B cell (primary cell): ENCODE measurements around the gene CFAP65. TPM values are rescaled to one million over a fixed set of nuclear protein-coding genes. Genes with fewer than 3 reads are reported as not detected.

Experiments
- ATAC-seq: fragments of 200-7000 bp; cut with Tn5 transposase; one replicate; pipeline ENCODE4 v1.10.0; 2021; ENCODE audit warnings: low read depth, mild to moderate bottlenecking, moderate number of reproducible peaks, moderate library complexity
- CTCF ChIA-PET: fragments of 350-600 bp; sonication (Branson Sonifier 250); formaldehyde crosslinking; loops from one replicate; lab custom pipeline; 2021; ENCODE audit warnings: antibody characterized with exemption, inconsistent platforms; lab: Charles Lee
- POLR2A ChIA-PET: fragments of 350-600 bp; sonication (Branson Sonifier 250); formaldehyde crosslinking; loops from one replicate; lab custom pipeline; 2021; ENCODE audit warnings: antibody characterized with exemption; lab: Charles Lee
- DNase-seq: peaks from one replicate; pipeline ENCODE4 v3.0.0; 2013
- H2AFZ ChIP-seq: 2 replicates; pipeline ENCODE4 v1.6.1; 2012; ENCODE audit warnings: mild to moderate bottlenecking, low read depth, low read length; ENCODE audit not compliant: insufficient read depth, poor library complexity, severe bottlenecking
- H3K27ac ChIP-seq, 2 donors: 1 replicate in 1 of 2; 2 replicates in 1 of 2; pipeline ENCODE4 v1.5.1; 2012 to 2013; ENCODE audit warnings: low read length in 2 of 2, mild to moderate bottlenecking in 2 of 2, moderate library complexity in 1 of 2
- H3K27me3 ChIP-seq, 4 experiments: fragments of 200-600 bp in 1 of 4; sonication (generic) in 1 of 4; replicated peaks in 1 of 4; 1 replicate in 2 of 4; 2 replicates in 2 of 4; pipeline versions ENCODE4 v1.6.1 to v1.7.0; 2013 to 2016; ENCODE audit warnings: low read length in 3 of 4, mild to moderate bottlenecking in 2 of 4, mixed read lengths in 1 of 4, moderate library complexity in 1 of 4; ENCODE audit not compliant: insufficient read depth in 4 of 4, control insufficient read depth in 3 of 4; ENCODE audit errors: control extremely low read depth in 1 of 4
- H3K36me3 ChIP-seq, 2 experiments: replicated peaks in 1 of 2; 1 replicate in 1 of 2; 2 replicates in 1 of 2; pipeline versions ENCODE4 v1.6.1 to v1.7.1; 2013; ENCODE audit warnings: low read length in 1 of 2; ENCODE audit not compliant: insufficient read depth in 2 of 2, control insufficient read depth in 1 of 2; ENCODE audit errors: control extremely low read depth in 1 of 2, extremely low read depth in 1 of 2
- H3K4me1 ChIP-seq, 2 donors: fragments of 200-600 bp in 1 of 2; sonication (generic) in 1 of 2; 1 replicate in 1 of 2; 2 replicates in 1 of 2; pipeline versions ENCODE4 v1.5.1 to v1.6.1; 2013 to 2017; ENCODE audit warnings: low read length in 2 of 2; ENCODE audit not compliant: control insufficient read depth in 2 of 2, insufficient read depth in 2 of 2
- H3K4me2 ChIP-seq: replicated peaks from 2 replicates; pipeline ENCODE3; 2012; ENCODE audit warnings: mild to moderate bottlenecking, low read depth, low read length; ENCODE audit not compliant: poor library complexity, severe bottlenecking
- H3K4me3 ChIP-seq, 5 experiments: fragments of 200-600 bp in 1 of 5; sonication (generic) in 1 of 5; 1 replicate in 3 of 5; 2 replicates in 2 of 5; pipeline versions ENCODE4 v1.5.1 to v1.7.0; 2011 to 2016; ENCODE audit warnings: low read length in 4 of 5, mild to moderate bottlenecking in 4 of 5, low read depth in 2 of 5, control low read depth in 1 of 5, moderate library complexity in 1 of 5; ENCODE audit not compliant: insufficient read depth in 1 of 5; ENCODE audit errors: control extremely low read depth in 1 of 5, extremely low read depth in 1 of 5
- H3K79me2 ChIP-seq: fragments of 200-600 bp; sonication (generic); one replicate; pipeline ENCODE4 v1.6.0; 2016; ENCODE audit warnings: low read length; ENCODE audit not compliant: control insufficient read depth, insufficient read depth
- H3K9ac ChIP-seq: fragments of 200-600 bp; sonication (generic); 2 replicates; pipeline ENCODE4 v1.6.1; 2017; ENCODE audit warnings: mild to moderate bottlenecking, low read length, moderate library complexity
- H3K9me3 ChIP-seq, 3 donors: one replicate each; pipeline versions ENCODE4 v1.6.1 to v1.7.1; 2013; ENCODE audit warnings: low read length in 2 of 3; ENCODE audit not compliant: control insufficient read depth in 2 of 3, insufficient read depth in 1 of 3; ENCODE audit errors: control extremely low read depth in 1 of 3
- H4K20me1 ChIP-seq: 2 replicates; pipeline ENCODE4 v1.6.0; 2012; ENCODE audit warnings: mild to moderate bottlenecking, low read length; ENCODE audit not compliant: insufficient read depth, control insufficient read depth, poor library complexity, severe bottlenecking
- H3K27ac Mint-ChIP-seq: one replicate; pipeline ENCODE4 v1.8.0; 2021; ENCODE audit warnings: mixed read lengths
- H3K27me3 Mint-ChIP-seq: one replicate; pipeline ENCODE4 v1.8.0; 2021; ENCODE audit warnings: mixed read lengths
- H3K4me1 Mint-ChIP-seq: one replicate; pipeline ENCODE4 v1.8.0; 2021; ENCODE audit warnings: mixed read lengths
- H3K4me3 Mint-ChIP-seq: one replicate; pipeline ENCODE4 v1.8.0; 2021; ENCODE audit warnings: mixed read lengths
- H3K9me3 Mint-ChIP-seq: one replicate; pipeline ENCODE4 v1.8.0; 2022; ENCODE audit warnings: mixed read lengths; ENCODE audit not compliant: insufficient read depth
- EZH2 ChIP-seq: IDR thresholded peaks from 2 replicates; pipeline ENCODE4 v1.6.1; 2012; ENCODE audit warnings: borderline replicate concordance, low read depth, mild to moderate bottlenecking, moderate library complexity, low read length; ENCODE audit not compliant: insufficient read depth, poor library complexity, severe bottlenecking
- WGBS: methylation state at CpG from one replicate; pipeline ENCODE4 v1.1.5; 2013; ENCODE audit warnings: missing lambda C conversion rate; ENCODE audit not compliant: insufficient coverage; 5-methylcytosine and 5-hydroxymethylcytosine counted together
- intact Hi-C: fragments of 100-400 bp; cut with micrococcal nuclease; formaldehyde crosslinking; loops from one replicate; pipeline ENCODE4 v1.10.0; 2022
- polyA plus RNA-seq: library from polyadenylated mRNA; depleted of rRNA; stranded (reverse); fragments of >200 nt; gene quantifications from 2 replicates; pipeline ENCODE4 v1.2.3, GENCODE V29; 2012
- total RNA-seq, 2 donors: library from RNA; stranded (reverse); fragments of 120-200 nt in 1 of 2; gene quantifications; 1 replicate in 1 of 2; 2 replicates in 1 of 2; pipeline versions ENCODE4 v1.2.3 to v1.2.4, GENCODE V29; 2013 to 2022
- TF ChIP-seq, protein P1 (sequence below): fragments of 200-600 bp; IDR thresholded peaks from one replicate; pipeline ENCODE4 v1.8.0; 2022; ENCODE audit warnings: antibody characterized with exemption, mild to moderate bottlenecking

CFAP65 gene
- total and polyA plus RNA-seq, 2 donors (not counting 1 experiment from before 2014, with no cell fraction given): not detected

DNA sequence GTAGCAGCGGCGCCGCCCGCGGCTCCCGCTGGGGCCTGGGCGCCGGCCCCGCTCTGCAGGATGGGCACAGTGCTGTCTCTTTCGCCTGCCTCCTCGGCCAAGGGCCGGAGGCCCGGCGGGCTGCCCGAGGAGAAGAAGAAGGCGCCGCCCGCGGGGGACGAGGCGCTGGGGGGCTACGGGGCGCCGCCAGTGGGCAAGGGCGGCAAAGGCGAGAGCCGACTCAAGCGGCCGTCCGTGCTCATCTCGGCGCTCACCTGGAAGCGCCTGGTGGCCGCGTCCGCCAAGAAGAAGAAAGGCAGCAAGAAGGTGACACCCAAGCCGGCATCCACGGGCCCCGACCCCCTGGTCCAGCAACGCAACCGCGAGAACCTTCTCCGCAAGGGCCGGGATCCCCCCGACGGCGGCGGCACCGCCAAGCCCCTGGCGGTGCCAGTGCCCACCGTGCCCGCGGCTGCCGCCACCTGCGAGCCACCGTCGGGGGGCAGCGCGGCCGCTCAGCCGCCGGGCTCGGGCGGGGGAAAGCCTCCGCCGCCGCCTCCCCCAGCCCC lies 81.5 kb downstream of the CFAP65 start:
- TF ChIP-seq, protein P1, sequence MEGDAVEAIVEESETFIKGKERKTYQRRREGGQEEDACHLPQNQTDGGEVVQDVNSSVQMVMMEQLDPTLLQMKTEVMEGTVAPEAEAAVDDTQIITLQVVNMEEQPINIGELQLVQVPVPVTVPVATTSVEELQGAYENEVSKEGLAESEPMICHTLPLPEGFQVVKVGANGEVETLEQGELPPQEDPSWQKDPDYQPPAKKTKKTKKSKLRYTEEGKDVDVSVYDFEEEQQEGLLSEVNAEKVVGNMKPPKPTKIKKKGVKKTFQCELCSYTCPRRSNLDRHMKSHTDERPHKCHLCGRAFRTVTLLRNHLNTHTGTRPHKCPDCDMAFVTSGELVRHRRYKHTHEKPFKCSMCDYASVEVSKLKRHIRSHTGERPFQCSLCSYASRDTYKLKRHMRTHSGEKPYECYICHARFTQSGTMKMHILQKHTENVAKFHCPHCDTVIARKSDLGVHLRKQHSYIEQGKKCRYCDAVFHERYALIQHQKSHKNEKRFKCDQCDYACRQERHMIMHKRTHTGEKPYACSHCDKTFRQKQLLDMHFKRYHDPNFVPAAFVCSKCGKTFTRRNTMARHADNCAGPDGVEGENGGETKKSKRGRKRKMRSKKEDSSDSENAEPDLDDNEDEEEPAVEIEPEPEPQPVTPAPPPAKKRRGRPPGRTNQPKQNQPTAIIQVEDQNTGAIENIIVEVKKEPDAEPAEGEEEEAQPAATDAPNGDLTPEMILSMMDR: no peak
- no peak for TF ChIP-seq EZH2
- H3K36me3 ChIP-seq: no peaks in the 10 kb centered on the region
- no peak for DNase-seq
- peaks cover 0 to 75% (median 43%) of the 10 kb centered on the region in 4 experiments for H3K27me3 ChIP-seq
- intact Hi-C loops: no loop called here
- Mint-ChIP-seq H3K4me3 (no peak overlapping the region), H3K27ac (no peak overlapping the region), H3K27me3 (peaks cover 73% of the 10 kb centered on the region), H3K4me1 (peaks cover 21% of the 10 kb centered on the region), H3K9me3 (no peaks in the 10 kb centered on the region)
- ATAC-seq: no peak
- H3K9ac ChIP-seq: peak overlapping the region; percentile 57
- peaks cover 24 to 39% of the 10 kb centered on the region in 2 donors for H3K4me1 ChIP-seq
- H3K9me3 ChIP-seq: peaks cover 0 to 36% (median 3%) of the 10 kb centered on the region in 3 donors
- H3K27ac ChIP-seq: no peak overlapping the region
- 5% methylated on average over 67 of the region's 67 CpGs for WGBS
- peak overlapping the region; percentile 65 for H2AFZ ChIP-seq
- H3K4me2 ChIP-seq: peak overlapping the region; percentile 94
- CTCF ChIA-PET: interaction anchor here (0.8 to 1.8 kb wide), 6 partner anchors 21 to 112 kb away, joined by 3 to 6 read pairs (median 4); no protein-coding TSS in a partner anchor
- no peaks in the 10 kb centered on the region for H4K20me1 ChIP-seq
- H3K4me3 ChIP-seq: peak overlapping the region in 4 of 5 experiments; percentile 21 to 57 (median 48)
- POLR2A ChIA-PET: no interaction called here
- H3K79me2 ChIP-seq: no peaks in the 10 kb centered on the region

DNA sequence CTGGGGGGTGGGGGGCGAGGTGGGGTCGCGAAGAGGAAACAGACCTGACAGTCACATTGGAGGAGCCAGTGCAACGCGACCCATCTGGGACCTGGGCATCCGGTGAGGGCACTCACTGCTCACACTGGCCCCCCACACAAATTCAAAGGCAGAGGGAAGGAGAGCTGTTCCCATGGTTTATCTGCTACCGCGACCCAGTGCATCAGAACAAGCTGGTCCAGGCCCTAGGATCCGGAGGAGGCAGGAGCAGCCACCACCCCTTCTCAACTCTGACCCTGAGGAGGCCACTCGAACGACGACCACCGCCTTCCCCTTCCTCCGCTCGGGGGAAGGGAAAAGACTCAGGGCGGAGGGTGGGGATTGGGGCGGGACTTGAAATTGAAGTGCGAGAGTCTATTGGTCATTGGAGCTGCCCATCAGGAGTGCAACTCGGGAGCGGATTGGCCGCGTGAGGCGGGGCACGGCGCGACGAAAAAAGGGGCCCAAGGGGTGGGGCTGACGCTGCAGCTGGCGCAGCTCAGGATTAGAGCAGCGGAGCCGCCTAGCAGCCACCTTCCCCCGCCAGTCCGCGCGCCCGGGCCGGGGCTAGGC lies 82.1 kb downstream of the CFAP65 start, which contains the start of gene CDK5R2:
TSS of gene CDK5R2 (plus strand) at position 526 of the 591 bp plus-strand sequence. CDS start 155 bp downstream, outside the sequence.
- ATAC-seq (peak; percentile 97), DNase-seq (peak; percentile 85)
- ChIA-PET CTCF (interaction anchor here (0.9 to 2.3 kb wide), 5 partner anchors 21 to 83 kb away, joined by 3 to 9 read pairs (median 4); no protein-coding TSS in a partner anchor), POLR2A (no interaction called here)
- H3K9me3 Mint-ChIP-seq: no peaks in the 10 kb centered on the region
- no peaks in the 10 kb centered on the region for H3K79me2 ChIP-seq
- peak within 1 kb of the TSS; percentile 82 for H3K4me3 Mint-ChIP-seq
- H3K4me3 ChIP-seq: peak within 1 kb of the TSS in 4 of 5 experiments; percentile 21 to 57 (median 48)
- no peaks in the 10 kb centered on the region for H4K20me1 ChIP-seq
- peaks cover 24 to 39% of the 10 kb centered on the region in 2 donors for H3K4me1 ChIP-seq
- peaks cover 72% of the 10 kb centered on the region for H3K27me3 Mint-ChIP-seq
- TF ChIP-seq, protein P1: no peak
- no peak for TF ChIP-seq EZH2
- intact Hi-C loops: no loop called here
- peak within 1 kb of the TSS; percentile 41 for H3K27ac Mint-ChIP-seq
- peak within 1 kb of the TSS; percentile 94 for H3K4me2 ChIP-seq
- no peaks in the 10 kb centered on the region for H3K36me3 ChIP-seq
- peaks cover 0 to 36% (median 3%) of the 10 kb centered on the region in 3 donors for H3K9me3 ChIP-seq
- 3% methylated on average over 31 of the region's 37 CpGs for WGBS
- H3K27me3 ChIP-seq: peaks cover 0 to 73% (median 38%) of the 10 kb centered on the region in 4 experiments
- no peak within 1 kb of the TSS for H3K27ac ChIP-seq
- peak within 1 kb of the TSS; percentile 65 for H2AFZ ChIP-seq
- H3K9ac ChIP-seq: peak within 1 kb of the TSS; percentile 57
- peaks cover 21% of the 10 kb centered on the region for H3K4me1 Mint-ChIP-seq
